IMR-90 (cell line): Measurements from ENCODE around the gene PRKD3. TPM values are rescaled to one million over a fixed set of nuclear protein-coding genes. Genes with fewer than 3 reads are reported as not detected.

Experiments used
- ATAC-seq: fragments of 200-7000 bp; cut with Tn5 transposase; 2 replicates; pipeline ENCODE4 v1.9.1; 2020; ENCODE audit warnings: low read depth, mild to moderate bottlenecking, moderate library complexity
- BruUV-seq: library from RNA; stranded (reverse); fragments of 400-500 nt; replicated peaks from 2 replicates; lab custom pipeline; 2021; lab: Mats Ljungman, UMichigan
- CTCF ChIA-PET: fragments of 300-600 bp; formaldehyde crosslinking; extraction: SDS; loops from one replicate; lab custom pipeline; 2021; ENCODE audit warnings: antibody characterized with exemption; lab: Yijun Ruan, JAX
- POLR2A ChIA-PET: fragments of 300-600 bp; sonication (Branson Sonifier 250); formaldehyde crosslinking; loops from one replicate; lab custom pipeline; 2022; ENCODE audit warnings: antibody characterized with exemption; ENCODE audit not compliant: unreplicated experiment; lab: Charles Lee
- DNase-seq: peaks from one replicate; pipeline ENCODE4 v3.0.0; 2013
- H2AFZ ChIP-seq: replicated peaks from 2 replicates; pipeline ENCODE3; 2013; ENCODE audit warnings: low read length, mild to moderate bottlenecking; ENCODE audit not compliant: poor library complexity
- H2AK5ac ChIP-seq: 2 replicates; pipeline ENCODE4 v1.6.1; 2013; ENCODE audit warnings: low read depth, low read length, inconsistent platforms
- H2AK9ac ChIP-seq: replicated peaks from 2 replicates; pipeline ENCODE3; 2013; ENCODE audit warnings: mild to moderate bottlenecking, low read depth, low read length, moderate library complexity; ENCODE audit not compliant: poor library complexity
- H2BK120ac ChIP-seq: 2 replicates; pipeline ENCODE4 v1.6.1; 2013; ENCODE audit warnings: low read depth, low read length, inconsistent platforms
- H2BK15ac ChIP-seq: 3 replicates; pipeline ENCODE4 v1.6.1; 2013; ENCODE audit warnings: low read depth, low read length, inconsistent platforms
- H2BK20ac ChIP-seq: 2 replicates; pipeline ENCODE4 v1.6.1; 2013; ENCODE audit warnings: low read depth, mild to moderate bottlenecking, inconsistent platforms, low read length, moderate library complexity
- H2BK5ac ChIP-seq: 2 replicates; pipeline ENCODE4 v1.6.1; 2013; ENCODE audit warnings: mild to moderate bottlenecking, low read depth, low read length, inconsistent platforms; ENCODE audit not compliant: poor library complexity, severe bottlenecking
- H3K14ac ChIP-seq: replicated peaks from 2 replicates; pipeline ENCODE4 v1.6.1; 2013; ENCODE audit warnings: low read depth, low read length, inconsistent platforms
- H3K18ac ChIP-seq: 2 replicates; pipeline ENCODE4 v1.6.1; 2013; ENCODE audit warnings: low read depth, low read length, control low read depth
- H3K23ac ChIP-seq: 2 replicates; pipeline ENCODE4 v1.6.1; 2013; ENCODE audit warnings: low read depth, low read length, inconsistent platforms
- H3K27ac ChIP-seq: 2 replicates; pipeline ENCODE4 v1.5.1; 2013; ENCODE audit warnings: mild to moderate bottlenecking, control low read depth, low read length; ENCODE audit not compliant: insufficient read depth
- H3K27me3 ChIP-seq: 2 replicates; pipeline ENCODE4 v1.6.1; 2013; ENCODE audit warnings: low read length; ENCODE audit not compliant: control insufficient read depth, insufficient read depth
- H3K36me3 ChIP-seq: 2 replicates; pipeline ENCODE4 v1.6.1; 2013; ENCODE audit warnings: low read length, mixed read lengths; ENCODE audit not compliant: control insufficient read depth, insufficient read depth
- H3K4ac ChIP-seq: 2 replicates; pipeline ENCODE4 v1.6.1; 2013; ENCODE audit warnings: low read depth, low read length, inconsistent platforms
- H3K4me1 ChIP-seq: 2 replicates; pipeline ENCODE4 v1.6.1; 2013; ENCODE audit warnings: low read length, mixed read lengths; ENCODE audit not compliant: control insufficient read depth, insufficient read depth
- H3K4me2 ChIP-seq: 2 replicates; pipeline ENCODE4 v1.6.1; 2013; ENCODE audit warnings: low read depth, mild to moderate bottlenecking, control low read depth, low read length, moderate library complexity
- H3K4me3 ChIP-seq: 2 replicates; pipeline ENCODE4 v1.5.1; 2013; ENCODE audit warnings: low read depth, mild to moderate bottlenecking, control low read depth, low read length, moderate library complexity; ENCODE audit not compliant: insufficient read depth
- H3K56ac ChIP-seq: 2 replicates; pipeline ENCODE4 v1.6.1; 2013; ENCODE audit warnings: low read length, inconsistent platforms; ENCODE audit not compliant: insufficient read depth; ENCODE audit errors: extremely low read depth
- H3K79me1 ChIP-seq, 2 experiments: 2 replicates each; pipeline ENCODE4 v1.6.1; 2013; ENCODE audit warnings: low read length in 2 of 2, inconsistent platforms in 1 of 2, low read depth in 1 of 2
- H3K9ac ChIP-seq: 2 replicates; pipeline ENCODE4 v1.6.1; 2013; ENCODE audit warnings: low read depth, low read length, control low read depth
- H3K9me1 ChIP-seq: 2 replicates; pipeline ENCODE4 v1.6.1; 2013; ENCODE audit warnings: low read length, inconsistent platforms; ENCODE audit not compliant: insufficient read depth
- H3K9me3 ChIP-seq: 2 replicates; pipeline ENCODE4 v1.6.1; 2013; ENCODE audit warnings: low read length; ENCODE audit not compliant: control insufficient read depth, insufficient read depth
- H4K20me1 ChIP-seq: 2 replicates; pipeline ENCODE4 v1.6.1; 2013; ENCODE audit warnings: low read length, inconsistent platforms; ENCODE audit not compliant: insufficient read depth
- H4K5ac ChIP-seq: 2 replicates; pipeline ENCODE4 v1.6.1; 2013; ENCODE audit warnings: mild to moderate bottlenecking, low read depth, low read length, control low read depth
- H4K8ac ChIP-seq, 2 experiments: 2 replicates each; pipeline ENCODE4 v1.6.1; 2013; ENCODE audit warnings: low read depth in 2 of 2, low read length in 2 of 2, control low read depth in 1 of 2, inconsistent platforms in 1 of 2
- H4K91ac ChIP-seq: 2 replicates; pipeline ENCODE4 v1.6.1; 2013; ENCODE audit warnings: low read depth, low read length, inconsistent platforms; ENCODE audit not compliant: insufficient read depth
- BHLHE40 ChIP-seq: fragments of 150-350 bp; IDR thresholded peaks from 2 replicates; pipeline ENCODE4 v1.6.1; 2016; ENCODE audit warnings: mild to moderate bottlenecking, low read depth, low read length
- CEBPB ChIP-seq: IDR thresholded peaks from 2 replicates; pipeline ENCODE4 v1.6.1; 2012; ENCODE audit warnings: low read depth, low read length, improper control_type of control experiment
- CHD1 ChIP-seq: IDR thresholded peaks from 2 replicates; pipeline ENCODE4 v1.6.1; 2012; ENCODE audit warnings: low read depth, low read length, improper control_type of control experiment
- CTCF ChIP-seq: conservative IDR thresholded peaks from 2 replicates; pipeline ENCODE4 v1.5.1; 2012; ENCODE audit warnings: mild to moderate bottlenecking, low read depth, low read length, improper control_type of control experiment
- ELK1 ChIP-seq: fragments of 150-350 bp; IDR thresholded peaks from 2 replicates; pipeline ENCODE4 v1.6.1; 2016; ENCODE audit warnings: low read depth, mild to moderate bottlenecking, low read length, moderate library complexity, borderline replicate concordance
- FOS ChIP-seq: fragments of 150-350 bp; IDR thresholded peaks from 2 replicates; pipeline ENCODE4 v1.6.1; 2016; ENCODE audit warnings: low read depth, low read length
- MAFK ChIP-seq: IDR thresholded peaks from 2 replicates; pipeline ENCODE4 v1.6.1; 2012; ENCODE audit warnings: low read depth, low read length, improper control_type of control experiment
- MAZ ChIP-seq: IDR thresholded peaks from 2 replicates; pipeline ENCODE4 v1.6.1; 2012; ENCODE audit warnings: low read depth, mild to moderate bottlenecking, low read length, improper control_type of control experiment, moderate library complexity, borderline replicate concordance
- MXI1 ChIP-seq: IDR thresholded peaks from 2 replicates; pipeline ENCODE4 v1.6.1; 2012; ENCODE audit warnings: low read depth, mild to moderate bottlenecking, low read length, moderate library complexity, borderline replicate concordance
- NFE2L2 ChIP-seq: fragments of 150-350 bp; IDR thresholded peaks from 2 replicates; pipeline ENCODE4 v1.6.1; 2016; ENCODE audit warnings: low read depth, mild to moderate bottlenecking, low read length
- POLR2A ChIP-seq: IDR thresholded peaks from 2 replicates; pipeline ENCODE4 v1.6.1; 2012; ENCODE audit warnings: mild to moderate bottlenecking, low read depth, low read length
- RAD21 ChIP-seq: IDR thresholded peaks from 2 replicates; pipeline ENCODE4 v1.6.1; 2012; ENCODE audit warnings: low read length, improper control_type of control experiment
- RCOR1 ChIP-seq: IDR thresholded peaks from 2 replicates; pipeline ENCODE4 v1.6.1; 2012; ENCODE audit warnings: mild to moderate bottlenecking, low read length, improper control_type of control experiment; ENCODE audit not compliant: insufficient replicate concordance
- RFX5 ChIP-seq: IDR thresholded peaks from 2 replicates; pipeline ENCODE4 v1.8.0; 2012; ENCODE audit warnings: low read depth, mild to moderate bottlenecking, low read length, moderate library complexity
- SMC3 ChIP-seq: fragments of 150-350 bp; IDR thresholded peaks from 2 replicates; pipeline ENCODE4 v1.6.1; 2016; ENCODE audit warnings: low read depth, mild to moderate bottlenecking, antibody characterized with exemption, low read length, moderate library complexity
- WGBS, 2 experiments: methylation state at CpG; one replicate each; pipeline versions ENCODE4 v1.1.5 to v1.1.7; 2013; ENCODE audit warnings: missing lambda C conversion rate in 2 of 2; ENCODE audit not compliant: insufficient read length in 1 of 2; ENCODE audit errors: extremely low coverage in 2 of 2; 5-methylcytosine and 5-hydroxymethylcytosine counted together
- dilution Hi-C: fragments of 300-500 bp; cut with HindIII; formaldehyde crosslinking; loops from one replicate; pipeline ENCODE4 v1.14.3; 2018; ENCODE audit warnings: low sequenced_read_pairs; ENCODE audit not compliant: unreplicated experiment
- in situ Hi-C: fragments of 300-500 bp; cut with MboI; formaldehyde crosslinking; loops from 3 replicates; pipeline ENCODE4 v1.14.3; 2019; ENCODE audit warnings: low sequenced_read_pairs, inconsistent platforms, mixed read lengths
- intact Hi-C: fragments of 100-400 bp; cut with micrococcal nuclease; formaldehyde crosslinking; loops from 2 replicates; pipeline ENCODE4 v1.10.0; 2022
- polyA plus RNA-seq, 3 experiments: library from polyadenylated mRNA; depleted of rRNA; stranded (reverse); fragments of >200 nt; gene quantifications; 2 replicates each; pipeline ENCODE4 v1.2.3, GENCODE V29; 2012; ENCODE audit warnings: low replicate concordance in 1 of 3
- total RNA-seq: library from RNA; depleted of rRNA; stranded (reverse); fragments of >200 nt; gene quantifications from 2 replicates; pipeline ENCODE4 v1.2.3, GENCODE V29; 2012
- TF ChIP-seq, protein P1 (sequence below): fragments of 150-350 bp; IDR thresholded peaks from 2 replicates; pipeline ENCODE4 v1.6.1; 2017; ENCODE audit warnings: mild to moderate bottlenecking, antibody characterized with exemption, low read length, low read depth

The PRKD3 gene
- total and polyA plus RNA-seq, 2 of the 4 experiments (the other 2 are of a cell fraction) = 15.8 to 46.4 TPM

DNA sequence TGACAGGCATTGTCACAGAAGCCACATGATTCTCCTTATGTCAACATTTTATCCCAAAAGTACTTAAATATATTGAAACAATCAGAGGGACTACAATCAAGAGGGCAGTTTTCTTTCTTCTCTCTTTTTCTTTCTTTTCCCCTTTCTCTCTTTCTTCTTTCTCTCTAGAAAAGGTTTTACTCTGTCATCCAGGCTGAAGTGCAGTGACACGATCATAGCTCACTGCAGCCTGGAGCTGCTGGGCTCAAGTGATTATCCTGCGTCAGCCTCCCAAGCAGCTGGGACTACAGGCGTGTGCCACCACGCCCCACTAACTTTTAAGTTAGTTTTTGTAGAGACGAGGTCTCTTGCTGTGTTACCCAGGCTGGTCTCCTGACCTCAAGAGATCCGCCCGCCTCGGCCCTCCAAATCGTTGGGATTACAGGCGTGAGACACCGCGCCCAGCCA, 1.0 kb upstream of the PRKD3 start:
- H4K20me1 ChIP-seq = peaks cover 13% of the 10 kb centered on the region; the same call in 1 of the 2 replicates
- H3K27ac ChIP-seq = no peak overlapping the region
- peak overlapping the region; percentile 7; the same call in 1 of the 2 replicates for H4K91ac ChIP-seq
- H4K5ac ChIP-seq = peak overlapping the region; percentile 65; the same call in 1 of the 2 replicates
- H3K14ac ChIP-seq = peak overlapping the region; percentile 48; the same call in 1 of the 2 replicates
- peak overlapping the region; percentile 61 for H3K4me3 ChIP-seq
- no peak for DNase-seq
- no peak overlapping the region for H2BK120ac ChIP-seq
- no CpG with 5 or more reads among the region's 12 CpGs for WGBS, 2 experiments
- H3K4me1 ChIP-seq = peaks cover 4% of the 10 kb centered on the region
- 0 out of 3 replicates have a peak overlapping the region, but pooled peaks have one; percentile 18 for H2BK15ac ChIP-seq
- no peak overlapping the region for H3K18ac ChIP-seq
- no peaks in the 10 kb centered on the region for H3K9me1 ChIP-seq
- no peaks in the 10 kb centered on the region for H3K36me3 ChIP-seq
- no peak overlapping the region; the same call in 1 of the 2 replicates for H3K9ac ChIP-seq
- peak overlapping the region; percentile 85; the same call in 1 of the 2 replicates for H3K4me2 ChIP-seq
- no peaks in the 10 kb centered on the region for H3K9me3 ChIP-seq
- ChIA-PET CTCF (no interaction called here), POLR2A (no interaction called here)
- no peak overlapping the region for H3K56ac ChIP-seq
- no TSS peak for BruUV-seq
- no peak overlapping the region for H2BK20ac ChIP-seq
- no peak for ATAC-seq
- H3K79me1 ChIP-seq = peaks cover 13 to 35% of the 10 kb centered on the region in 2 experiments
- H3K4ac ChIP-seq = no peak overlapping the region
- dilution Hi-C loops (no loop called here), in situ Hi-C loops (no loop called here), intact Hi-C loops (loop anchor here (2.0 to 10.0 kb wide), 2 partner anchors 61 to 161 kb away; no protein-coding TSS in a partner anchor)
- peak overlapping the region; percentile 99 for H2AFZ ChIP-seq
- peak overlapping the region; percentile 57 for H2AK9ac ChIP-seq
- H4K8ac ChIP-seq = peak overlapping the region; percentile 44 to 81; a peak in 2 of 4 replicates
- no peaks in the 10 kb centered on the region; the same call in 1 of the 2 replicates for H3K27me3 ChIP-seq
- TF ChIP-seq FOS (no peak), BHLHE40 (no peak), SMC3 (no peak), NFE2L2 (no peak), POLR2A (no peak), CTCF (no peak), MXI1 (no peak), RAD21 (no peak), MAFK (no peak), CHD1 (no peak), MAZ (no peak), ELK1 (no peak), RFX5 (no peak), CEBPB (no peak), RCOR1 (no peak)
- TF ChIP-seq, protein P1, sequence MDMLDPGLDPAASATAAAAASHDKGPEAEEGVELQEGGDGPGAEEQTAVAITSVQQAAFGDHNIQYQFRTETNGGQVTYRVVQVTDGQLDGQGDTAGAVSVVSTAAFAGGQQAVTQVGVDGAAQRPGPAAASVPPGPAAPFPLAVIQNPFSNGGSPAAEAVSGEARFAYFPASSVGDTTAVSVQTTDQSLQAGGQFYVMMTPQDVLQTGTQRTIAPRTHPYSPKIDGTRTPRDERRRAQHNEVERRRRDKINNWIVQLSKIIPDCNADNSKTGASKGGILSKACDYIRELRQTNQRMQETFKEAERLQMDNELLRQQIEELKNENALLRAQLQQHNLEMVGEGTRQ = no peak
- no peak overlapping the region for H2BK5ac ChIP-seq
- peak overlapping the region; percentile 97 for H3K23ac ChIP-seq
- peak overlapping the region; percentile 80 for H2AK5ac ChIP-seq
